DMS53 treated with DMSO at 0.1 percent for 48 hours (cell line): Measurements from ENCODE around the gene SCYL2.
A peak's percentile ranks its signal among the peaks of the same experiment; 100 is the strongest.
"Not testable (repeated sequence)": the region's sequence is repeated elsewhere in the genome, so short reads cannot be mapped to it uniquely, and the experiment has no call there.

Experiments
- DNase-seq: peaks from one replicate; lab custom pipeline; 2025; ENCODE audit not compliant: unreplicated experiment; lab: John Stamatoyannopoulos, UW

SCYL2 gene

DNA sequence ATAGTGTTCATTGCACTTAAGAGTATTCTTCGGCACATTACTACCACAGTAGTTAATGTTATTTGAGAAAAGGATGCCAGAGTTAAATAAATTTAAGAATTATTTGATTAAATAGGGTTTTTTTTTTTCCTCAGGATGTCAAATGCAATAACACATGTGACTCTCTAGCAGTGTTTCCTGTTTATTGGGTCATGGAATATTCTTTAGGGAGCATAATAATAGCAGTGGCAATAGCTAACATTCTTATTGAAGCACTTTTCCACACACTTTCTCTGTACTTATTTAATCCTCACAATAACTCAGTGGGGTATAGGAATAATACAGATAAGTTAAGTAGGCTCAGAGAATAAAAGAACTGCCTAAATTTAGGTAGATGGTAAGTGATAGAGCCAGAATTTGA lies 44.3 kb downstream of the SCYL2 start:
- DNase-seq, result no peak

DNA sequence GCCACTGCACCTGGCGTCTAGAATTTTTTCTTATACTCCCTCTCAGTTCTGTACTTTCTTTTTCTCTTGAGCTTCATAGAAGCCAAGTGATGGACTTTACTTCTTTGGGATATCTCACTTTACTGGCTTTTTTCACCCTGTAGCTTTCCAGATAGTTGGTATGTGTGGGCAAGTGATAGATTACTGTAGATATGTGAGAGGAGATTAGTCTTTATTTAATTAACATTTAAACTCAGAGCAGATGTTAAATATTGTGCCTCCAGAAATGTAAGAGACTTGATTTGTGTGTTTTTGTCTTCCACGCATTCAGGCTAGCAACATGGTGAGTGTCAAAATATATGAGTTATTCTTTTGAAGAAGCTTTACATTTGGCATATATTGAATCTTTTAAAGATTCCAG lies 50.4 kb downstream of the SCYL2 start:
- no peak for DNase-seq

DNA sequence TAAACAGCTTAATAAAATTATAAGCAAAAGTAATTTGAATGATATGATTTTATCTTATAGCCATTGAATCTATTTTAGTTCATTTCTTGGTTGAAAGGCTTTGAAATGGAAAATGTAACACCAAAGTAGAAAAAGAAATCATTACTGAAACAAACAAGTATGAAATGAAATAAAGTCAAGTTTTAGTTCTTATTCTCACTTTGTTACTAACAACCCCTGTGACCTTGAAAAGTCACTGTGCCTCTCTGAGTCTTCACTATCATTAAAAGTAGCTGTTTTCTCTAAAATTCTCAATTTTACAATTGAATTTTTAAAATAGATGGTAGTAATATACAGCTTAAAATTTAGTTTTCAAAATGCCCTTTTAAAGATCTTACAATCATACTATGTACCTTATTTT lies 57.5 kb downstream of the SCYL2 start:
- no peak for DNase-seq

DNA sequence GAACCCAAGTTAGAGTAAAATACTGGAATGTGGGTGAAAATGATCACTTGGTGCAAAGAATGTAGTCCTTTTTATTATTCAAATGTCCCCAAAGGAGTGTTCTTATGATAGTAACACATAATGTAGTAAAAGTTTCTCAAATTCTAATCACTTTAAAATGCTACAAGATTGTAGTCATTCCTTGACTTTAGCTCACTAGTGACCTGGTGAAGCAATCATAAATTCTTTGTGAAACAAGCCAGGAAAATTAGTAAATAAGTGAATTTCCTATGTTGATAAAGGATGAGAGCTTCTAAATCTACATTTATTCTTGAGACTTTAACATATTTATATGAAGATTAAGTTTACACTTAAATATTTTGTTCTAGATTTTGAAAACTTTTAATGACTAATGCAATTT lies 59.2 kb downstream of the SCYL2 start:
- no peak for DNase-seq

DNA sequence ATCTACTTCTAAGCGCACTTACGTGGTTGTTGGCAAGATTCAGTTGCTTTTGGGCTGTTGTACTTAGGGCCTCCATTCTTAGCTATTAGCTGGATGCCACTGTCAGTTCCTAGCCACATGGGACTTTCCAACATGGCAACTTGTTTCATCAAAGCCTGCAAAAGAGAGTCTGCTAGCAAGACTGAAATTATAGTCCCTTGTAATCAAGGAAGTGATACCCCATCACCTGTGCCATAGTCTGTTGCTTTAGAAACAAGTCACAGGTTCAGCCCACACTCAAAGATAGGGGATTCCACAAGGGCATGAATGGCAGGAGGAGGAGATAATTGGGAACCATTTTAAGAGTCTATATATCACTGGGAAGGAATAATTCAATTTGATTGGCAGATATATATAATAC lies 62.8 kb downstream of the SCYL2 start:
- no peak for DNase-seq

DNA sequence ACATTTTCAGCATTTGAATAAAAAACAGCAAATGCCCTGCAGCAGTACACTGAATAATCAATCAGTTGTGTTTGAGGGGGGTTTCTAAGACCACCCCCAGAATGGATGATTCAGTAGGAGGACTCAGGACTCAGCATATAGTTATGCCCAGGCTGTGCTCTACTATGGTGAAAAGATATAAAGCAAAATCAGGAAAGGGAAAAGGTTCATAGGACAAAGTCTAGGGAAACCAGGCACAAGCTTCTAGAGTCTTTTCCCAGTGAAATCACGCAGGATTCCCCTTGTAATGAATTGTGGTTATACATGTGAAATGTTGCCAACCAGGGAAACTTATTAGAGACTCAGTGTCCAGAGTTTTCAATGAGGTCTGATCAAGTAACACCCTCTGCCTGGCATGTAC lies 64.9 kb downstream of the SCYL2 start:
- DNase-seq, result no peak

DNA sequence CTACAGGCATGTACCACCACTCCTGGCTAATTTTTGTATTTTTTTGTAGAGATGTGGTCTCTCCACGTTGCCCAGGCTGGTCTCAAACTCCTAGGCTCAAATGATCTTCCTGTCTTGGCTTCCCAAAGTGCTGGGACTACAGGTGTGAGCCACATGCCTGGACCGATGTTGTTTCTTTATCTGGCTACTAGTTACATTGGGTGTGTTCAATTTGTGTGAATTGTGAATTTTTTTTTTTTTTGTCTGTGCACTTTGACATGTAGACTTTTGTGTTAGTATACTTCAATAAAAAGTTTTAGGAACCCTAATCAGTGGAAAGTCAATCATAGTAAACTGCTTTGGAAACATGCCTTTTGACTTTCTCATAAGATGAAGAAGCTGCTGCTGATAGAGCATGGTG lies 65.9 kb downstream of the SCYL2 start:
- DNase-seq, result no peak

DNA sequence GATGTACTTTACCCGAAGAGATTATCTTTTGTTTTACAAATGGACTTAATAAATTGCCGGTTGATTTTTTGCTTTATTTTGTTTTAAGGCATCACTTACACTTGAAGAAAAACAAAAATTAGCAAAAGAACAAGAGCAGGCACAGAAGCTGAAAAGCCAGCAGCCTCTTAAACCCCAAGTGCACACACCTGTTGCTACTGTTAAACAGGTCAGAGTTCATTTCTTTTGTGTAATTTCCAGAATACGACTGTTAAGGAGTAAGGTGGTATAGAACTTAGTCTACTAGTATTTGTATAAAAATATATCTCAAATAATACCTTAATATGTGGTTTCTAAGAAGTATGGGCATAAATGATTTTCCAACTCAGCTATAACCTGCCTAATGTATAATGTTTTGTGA lies 70.3 kb downstream of the SCYL2 start:
- DNase-seq, result no peak

DNA sequence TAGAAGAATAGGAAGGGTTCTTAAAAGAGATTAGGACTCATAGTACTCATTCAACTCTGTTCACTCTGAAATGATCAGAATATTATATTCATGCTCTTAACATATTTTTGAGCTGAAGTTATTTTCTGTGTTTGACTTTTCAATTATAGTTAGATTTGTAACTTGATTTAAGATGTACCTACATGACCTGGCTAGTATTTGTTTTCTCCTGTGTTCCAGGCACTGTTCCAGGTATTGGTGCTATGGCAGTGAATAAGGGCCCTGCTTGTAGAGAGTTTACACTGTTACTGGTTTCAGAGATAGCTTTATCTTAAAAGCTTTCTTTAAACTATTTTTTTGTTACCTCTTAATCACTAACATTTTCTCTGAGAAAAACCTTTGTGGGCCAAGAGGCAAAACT lies 70.8 kb downstream of the SCYL2 start:
- DNase-seq, result no peak

DNA sequence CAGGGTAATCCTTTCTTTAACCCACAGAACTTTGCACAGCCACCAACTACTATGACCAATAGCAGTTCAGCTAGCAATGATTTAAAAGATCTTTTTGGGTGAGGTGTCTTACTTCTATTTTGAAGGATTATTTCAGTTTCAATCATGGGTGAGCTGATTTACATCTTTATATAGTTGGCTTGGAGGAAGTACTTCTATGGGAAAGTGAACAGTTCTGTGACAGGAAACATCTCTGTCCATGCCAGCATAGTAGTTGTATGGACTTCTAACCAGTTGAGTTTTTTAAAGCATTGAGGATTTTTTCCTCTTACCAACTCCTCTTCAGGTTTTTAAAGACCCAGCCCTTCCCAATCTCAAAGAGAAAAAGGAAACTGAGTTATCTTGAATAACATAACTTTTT lies 72.1 kb downstream of the SCYL2 start:
- DNase-seq, result no peak

DNA sequence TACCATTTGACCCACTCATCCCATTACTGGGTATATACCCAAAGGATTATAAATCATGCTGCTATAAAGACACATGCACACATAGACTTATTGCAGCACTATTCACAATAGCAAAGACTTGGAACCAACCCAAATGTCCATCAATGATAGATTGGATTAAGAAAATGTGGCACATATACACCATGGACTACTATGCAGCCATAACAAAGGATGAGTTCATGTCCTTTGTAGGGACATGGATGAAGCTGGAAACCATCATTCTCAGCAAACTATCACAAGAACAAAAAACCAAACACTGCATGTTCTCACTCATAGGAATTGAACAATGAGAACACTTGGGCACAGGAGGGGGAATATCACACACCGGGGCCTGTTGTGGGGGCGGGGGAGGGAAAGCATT lies 75.9 kb downstream of the SCYL2 start:
- not testable (repeated sequence) for DNase-seq

DNA sequence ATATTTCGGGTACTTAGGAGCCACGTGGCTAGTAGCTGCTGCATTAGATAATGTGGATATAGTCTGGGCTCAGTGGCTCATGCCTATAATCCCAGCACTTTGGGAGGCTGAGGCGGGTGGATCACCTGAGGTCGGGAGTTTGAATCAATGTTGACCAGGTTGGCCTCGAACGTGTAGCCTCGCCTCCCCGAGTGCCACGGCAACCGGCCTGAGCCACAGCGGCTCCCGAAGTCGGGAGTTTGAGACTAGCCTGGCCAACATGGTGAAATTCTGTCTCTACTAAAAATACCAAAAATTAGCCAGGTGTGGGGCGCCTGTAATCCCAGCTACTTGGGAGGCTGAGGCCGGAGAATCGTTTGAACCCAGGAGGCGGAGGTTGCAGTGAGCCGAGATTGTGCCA lies 77.4 kb downstream of the SCYL2 start:
- DNase-seq, result not testable (repeated sequence)

DNA sequence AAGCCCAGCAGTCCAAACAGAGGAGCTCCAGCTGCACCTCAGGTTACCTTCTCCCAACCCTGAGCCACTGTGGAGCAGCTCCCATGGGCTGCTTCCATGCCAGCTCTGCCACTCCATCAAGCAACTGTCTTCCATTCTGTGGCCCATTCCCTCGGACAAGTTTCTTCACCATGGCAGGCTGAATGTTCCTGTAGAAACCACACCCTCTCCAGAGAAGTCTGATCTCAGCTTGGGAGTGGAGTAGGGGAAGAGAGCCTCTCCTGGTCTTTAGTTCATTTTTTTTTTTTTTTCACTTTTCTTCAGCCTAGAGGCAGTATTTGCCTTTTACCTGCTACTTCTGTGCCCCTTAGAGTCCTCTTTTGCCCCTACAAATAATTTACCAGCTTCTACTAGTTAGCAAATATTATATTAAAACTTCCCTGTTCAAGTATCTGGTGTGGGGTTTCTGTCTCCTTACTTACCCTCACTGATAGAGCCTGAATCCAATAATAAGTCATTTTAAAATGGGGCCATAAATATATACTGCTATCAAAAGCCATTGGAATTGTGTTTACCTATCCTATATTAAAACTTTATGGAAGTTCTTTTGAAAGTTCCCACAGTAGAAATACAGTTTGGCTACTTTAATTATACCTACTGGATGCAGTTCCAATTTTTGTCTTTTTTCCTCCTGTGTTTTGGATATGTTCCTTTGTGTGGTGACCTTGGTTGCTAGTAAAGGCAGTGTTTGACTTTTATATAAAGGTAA lies 78.2 kb downstream of the SCYL2 start:
- DNase-seq, result no peak

DNA sequence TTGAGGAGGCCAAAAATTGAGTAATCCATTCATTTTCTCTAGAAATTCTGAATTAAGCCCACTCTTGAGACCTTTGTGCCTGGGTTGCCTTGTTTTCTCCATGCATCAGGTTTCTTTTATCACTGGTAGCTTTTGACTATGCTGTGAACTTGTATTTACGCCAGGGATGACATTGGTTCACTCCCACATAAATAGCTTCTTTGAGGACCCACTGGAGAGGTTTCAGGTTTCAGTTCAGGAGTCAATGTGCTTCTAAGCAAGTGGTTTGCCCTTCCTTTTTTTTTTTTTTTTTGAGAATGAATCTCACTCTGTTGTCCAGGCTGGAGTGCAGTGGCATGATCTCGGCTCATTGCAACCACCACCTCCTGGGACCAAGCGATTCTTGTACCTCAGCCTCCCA lies 79.7 kb downstream of the SCYL2 start:
- DNase-seq, result peak; percentile 39

DNA sequence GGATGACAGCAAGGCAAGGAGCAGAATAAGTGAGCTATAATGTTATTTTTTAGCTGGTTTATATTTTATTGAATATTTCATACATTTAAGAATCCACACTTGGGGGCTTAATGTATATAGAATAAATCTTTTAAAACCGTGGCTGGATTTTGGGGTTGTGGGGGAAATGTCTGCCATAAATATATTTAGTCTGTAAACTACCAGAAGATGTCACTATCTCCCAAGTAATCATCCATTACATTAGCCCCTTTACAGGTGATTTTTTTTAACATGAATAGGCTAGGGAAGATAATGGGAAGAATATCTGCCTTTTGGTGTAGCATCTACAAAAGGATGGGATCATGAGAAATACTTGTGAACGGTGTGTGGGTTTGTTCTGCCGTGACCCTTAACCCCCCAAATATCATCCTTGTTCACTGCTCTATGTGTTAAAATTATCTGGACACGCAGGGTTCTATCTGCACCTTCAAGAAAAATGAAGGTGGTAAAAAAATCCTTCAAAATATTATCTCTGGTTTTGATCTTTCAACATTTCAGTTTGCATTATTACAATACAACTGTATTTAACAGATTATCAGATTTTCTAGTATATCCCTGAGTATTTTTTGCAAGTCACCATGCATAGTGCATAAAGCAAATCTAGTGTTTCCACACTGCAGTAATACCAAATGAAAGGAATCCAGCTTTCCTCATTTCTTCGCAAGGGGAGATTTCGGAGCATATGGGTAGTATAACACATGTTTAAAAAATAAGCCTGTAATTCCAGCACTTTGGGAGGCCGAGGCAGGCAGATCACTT lies 81.9 kb downstream of the SCYL2 start:
- peak; percentile 77 for DNase-seq

DNA sequence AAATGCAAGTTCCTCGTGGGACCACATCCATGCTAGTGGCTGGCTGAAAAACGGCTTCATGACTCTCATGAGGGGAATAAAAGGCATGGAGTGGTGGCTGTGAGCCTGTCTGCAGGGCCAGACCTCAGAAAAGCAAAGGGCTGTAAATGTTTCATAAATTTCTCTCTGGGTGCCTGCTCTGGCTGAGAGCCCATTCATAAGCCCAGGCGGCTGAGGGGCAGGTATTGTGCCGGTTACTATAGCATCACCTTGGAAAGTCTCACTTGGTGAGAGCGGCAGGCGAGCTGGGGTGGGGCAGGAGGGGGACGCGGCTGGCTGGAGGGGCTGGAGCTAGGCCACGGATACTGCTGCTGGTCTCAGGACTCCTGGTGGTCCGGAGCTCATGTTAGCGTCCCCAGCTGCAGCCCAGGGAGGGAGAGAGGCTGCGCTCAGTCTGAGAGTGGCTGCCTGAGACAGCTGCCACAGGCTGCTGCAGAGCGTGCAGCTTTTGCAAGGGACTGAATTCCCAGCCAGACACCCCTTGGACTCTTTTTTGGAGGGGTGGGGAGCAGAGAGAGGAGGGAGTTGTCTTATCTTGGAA lies 89.8 kb downstream of the SCYL2 start, which contains the start of gene SLC17A8:
TSS of gene SLC17A8 (plus strand) at position 431 of the 580 bp plus-strand sequence. CDS start 318 bp downstream, outside the sequence.
- no peak for DNase-seq

DNA sequence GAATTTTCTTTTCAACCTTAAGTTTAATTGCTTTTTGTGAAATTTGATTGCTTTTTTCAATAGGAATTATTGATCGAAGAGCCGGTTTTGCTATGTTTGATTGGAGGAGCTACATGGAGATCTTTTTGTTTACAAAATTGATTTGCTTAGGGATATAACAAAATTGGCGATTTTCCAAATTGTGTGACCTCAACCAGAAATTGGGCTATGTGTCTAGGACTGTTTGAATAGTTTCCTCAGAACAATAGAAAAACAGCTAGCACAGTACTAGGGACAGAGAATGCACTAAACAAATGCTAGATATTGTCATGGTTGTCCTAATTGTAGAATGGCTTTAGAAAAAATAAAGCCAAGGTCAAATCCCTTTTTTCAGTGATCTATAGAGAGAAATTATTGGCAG lies 92.3 kb downstream of the SCYL2 start:
- DNase-seq, result no peak

DNA sequence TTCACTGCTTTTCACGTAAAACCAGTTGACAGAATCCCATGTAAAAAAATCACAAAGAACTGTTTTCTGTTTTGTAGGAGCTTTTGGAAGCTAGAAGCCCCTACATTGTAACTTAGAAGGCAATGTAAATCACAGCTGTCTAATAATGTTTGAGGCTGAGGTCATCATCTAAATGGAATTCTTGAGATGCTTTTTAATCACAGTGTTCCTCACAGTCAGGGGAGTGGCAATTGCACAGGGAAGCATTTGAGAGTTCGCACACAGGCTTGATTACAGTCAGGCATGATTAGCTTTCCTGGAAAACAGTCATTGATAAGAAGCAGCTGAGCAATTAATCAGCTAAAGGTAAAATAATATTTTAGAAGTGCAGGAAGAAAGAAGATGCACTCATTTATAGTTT lies 92.8 kb downstream of the SCYL2 start:
- no peak for DNase-seq

DNA sequence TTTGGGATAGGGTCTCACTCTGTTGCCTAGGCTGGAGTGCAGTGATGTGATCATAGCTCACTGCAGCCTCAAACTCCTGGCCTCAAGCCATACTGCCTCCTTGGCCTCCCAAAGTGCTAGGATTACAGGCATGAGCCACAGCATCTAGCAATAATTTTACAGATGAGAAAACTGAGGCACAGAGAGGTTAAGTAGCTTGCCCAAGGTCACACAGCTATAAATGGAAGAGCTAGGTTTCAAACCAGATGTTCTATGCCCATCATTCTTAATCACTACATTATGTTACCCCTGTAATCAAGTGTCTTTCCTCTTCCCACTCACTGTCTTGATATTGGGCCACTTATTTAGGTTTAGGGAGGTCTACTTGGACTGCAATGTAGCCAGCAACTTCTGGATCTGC lies 93.5 kb downstream of the SCYL2 start:
- DNase-seq, result no peak

DNA sequence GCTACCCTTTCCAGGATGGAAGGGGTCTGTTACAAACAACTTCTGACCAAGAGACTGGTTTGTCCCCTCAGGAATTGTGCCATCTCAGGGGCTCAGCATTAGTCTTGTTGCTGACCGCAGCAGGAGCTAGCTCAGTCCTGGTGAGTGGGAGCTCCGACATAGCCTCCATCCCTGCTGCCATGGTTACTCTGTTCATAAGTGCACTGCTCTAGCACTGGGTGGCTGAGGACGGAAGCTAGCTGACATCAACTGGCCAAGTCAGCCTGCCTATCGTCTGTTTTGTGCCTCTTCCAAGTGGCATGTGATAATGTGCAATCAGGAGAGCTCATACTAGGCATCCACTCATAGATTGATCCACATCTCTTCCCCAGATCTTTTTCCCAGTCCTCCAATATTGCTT lies 97.3 kb downstream of the SCYL2 start:
- no peak for DNase-seq

DNA sequence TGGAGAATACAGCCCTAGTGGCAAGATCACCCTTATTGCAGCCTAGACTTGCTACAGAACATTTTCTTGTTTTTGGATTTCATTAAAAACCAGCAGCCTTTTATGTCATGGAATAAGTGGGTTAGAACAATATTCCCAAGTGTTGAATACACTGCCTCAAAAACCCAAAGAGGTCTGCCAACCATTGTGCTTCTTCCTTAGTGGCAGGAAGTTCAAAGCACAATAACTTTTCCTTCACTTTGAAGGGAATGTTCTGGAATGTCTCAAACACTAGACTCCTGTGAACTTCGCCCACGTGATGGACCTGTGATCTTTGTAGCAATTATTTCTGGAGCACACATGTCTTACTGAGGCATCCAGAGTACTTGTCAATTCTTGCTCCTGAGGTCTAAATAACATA lies 98.4 kb downstream of the SCYL2 start:
- no peak for DNase-seq

DNA sequence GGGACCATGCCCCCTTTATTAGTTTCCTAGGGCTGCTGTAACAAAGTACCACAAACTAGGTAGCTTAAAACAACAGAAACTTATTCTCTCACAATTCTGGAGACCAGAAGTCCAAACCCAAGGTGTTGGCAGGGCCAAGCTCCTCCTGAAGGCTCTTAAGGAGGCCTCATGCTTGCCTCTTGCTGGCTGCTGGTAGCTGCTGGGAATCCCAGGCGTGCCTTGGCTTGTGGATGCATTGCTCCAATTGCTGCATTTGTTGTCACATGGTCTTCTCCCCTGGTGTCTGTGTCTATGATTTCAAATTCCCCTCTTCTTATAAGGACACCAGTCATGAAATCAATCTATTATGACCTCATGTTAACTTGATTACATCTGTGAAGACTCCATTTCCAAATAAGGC lies 101.1 kb downstream of the SCYL2 start:
- no peak for DNase-seq
